GM12878 (cell line): ENCODE results near the gene ADGRD1.

Experiments used
- HDAC6 ChIP-seq: fragments of 200-600 bp; sonication (generic); IDR thresholded peaks from one replicate; pipeline ENCODE4 v1.8.0; 2017; ENCODE audit warnings: antibody characterized with exemption; ENCODE audit not compliant: unreplicated experiment
- POLR2A ChIP-seq: IDR thresholded peaks from 2 replicates; pipeline ENCODE4 v1.6.1; 2011; ENCODE audit warnings: low read depth, mild to moderate bottlenecking, low read length
- POLR2AphosphoS5 ChIP-seq: IDR thresholded peaks from 2 replicates; pipeline ENCODE4 v1.6.1; 2011; ENCODE audit warnings: mild to moderate bottlenecking, low read length, inconsistent platforms
- RELA ChIP-seq: fragments of 450-650 bp; IDR thresholded peaks from 2 replicates; pipeline ENCODE4 v1.8.0; 2014; ENCODE audit warnings: borderline replicate concordance; ENCODE audit not compliant: partially characterized antibody
- TAF1 ChIP-seq: IDR thresholded peaks from 2 replicates; pipeline ENCODE4 v1.6.1; 2011; ENCODE audit warnings: mild to moderate bottlenecking, low read depth, low read length, borderline replicate concordance
- ZBTB4 ChIP-seq: fragments of 450-650 bp; formaldehyde crosslinking; IDR thresholded peaks from 2 replicates; pipeline ENCODE4 v1.4.0; 2022; ENCODE audit warnings: mild to moderate bottlenecking, moderate library complexity
- ZNF217 ChIP-seq: fragments of 450-650 bp; IDR thresholded peaks from 2 replicates; pipeline ENCODE4 v1.6.1; 2017; ENCODE audit warnings: antibody characterized with exemption, mild to moderate bottlenecking
- ZZZ3 ChIP-seq: IDR thresholded peaks from 2 replicates; pipeline ENCODE4 v1.6.1; 2011; ENCODE audit warnings: low read depth; ENCODE audit not compliant: control insufficient read depth, insufficient read length
- TF ChIP-seq, protein P1 (sequence below): IDR thresholded peaks from 2 replicates; pipeline ENCODE4 v1.6.1; 2011; ENCODE audit warnings: low read depth, low read length, improper control_type of control experiment, borderline replicate concordance
- TF ChIP-seq, protein P2 (sequence below): IDR thresholded peaks from 2 replicates; pipeline ENCODE4 v1.6.1; 2012; ENCODE audit warnings: improper control_type of control experiment, low read depth, low read length; ENCODE audit not compliant: insufficient replicate concordance

GRCh38 chr12:131118371-131118770 is 164.7 kb downstream of the ADGRD1 start:
- TF ChIP-seq ZZZ3 (no peak), POLR2AphosphoS5 (no peak), HDAC6 (no peak), ZBTB4 (CRISPR knock-in tag) (no peak), POLR2A (no peak), TAF1 (no peak), RELA (no peak), ZNF217 (no peak)
- TF ChIP-seq, protein P1, sequence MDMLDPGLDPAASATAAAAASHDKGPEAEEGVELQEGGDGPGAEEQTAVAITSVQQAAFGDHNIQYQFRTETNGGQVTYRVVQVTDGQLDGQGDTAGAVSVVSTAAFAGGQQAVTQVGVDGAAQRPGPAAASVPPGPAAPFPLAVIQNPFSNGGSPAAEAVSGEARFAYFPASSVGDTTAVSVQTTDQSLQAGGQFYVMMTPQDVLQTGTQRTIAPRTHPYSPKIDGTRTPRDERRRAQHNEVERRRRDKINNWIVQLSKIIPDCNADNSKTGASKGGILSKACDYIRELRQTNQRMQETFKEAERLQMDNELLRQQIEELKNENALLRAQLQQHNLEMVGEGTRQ: no peak
- TF ChIP-seq, protein P2, sequence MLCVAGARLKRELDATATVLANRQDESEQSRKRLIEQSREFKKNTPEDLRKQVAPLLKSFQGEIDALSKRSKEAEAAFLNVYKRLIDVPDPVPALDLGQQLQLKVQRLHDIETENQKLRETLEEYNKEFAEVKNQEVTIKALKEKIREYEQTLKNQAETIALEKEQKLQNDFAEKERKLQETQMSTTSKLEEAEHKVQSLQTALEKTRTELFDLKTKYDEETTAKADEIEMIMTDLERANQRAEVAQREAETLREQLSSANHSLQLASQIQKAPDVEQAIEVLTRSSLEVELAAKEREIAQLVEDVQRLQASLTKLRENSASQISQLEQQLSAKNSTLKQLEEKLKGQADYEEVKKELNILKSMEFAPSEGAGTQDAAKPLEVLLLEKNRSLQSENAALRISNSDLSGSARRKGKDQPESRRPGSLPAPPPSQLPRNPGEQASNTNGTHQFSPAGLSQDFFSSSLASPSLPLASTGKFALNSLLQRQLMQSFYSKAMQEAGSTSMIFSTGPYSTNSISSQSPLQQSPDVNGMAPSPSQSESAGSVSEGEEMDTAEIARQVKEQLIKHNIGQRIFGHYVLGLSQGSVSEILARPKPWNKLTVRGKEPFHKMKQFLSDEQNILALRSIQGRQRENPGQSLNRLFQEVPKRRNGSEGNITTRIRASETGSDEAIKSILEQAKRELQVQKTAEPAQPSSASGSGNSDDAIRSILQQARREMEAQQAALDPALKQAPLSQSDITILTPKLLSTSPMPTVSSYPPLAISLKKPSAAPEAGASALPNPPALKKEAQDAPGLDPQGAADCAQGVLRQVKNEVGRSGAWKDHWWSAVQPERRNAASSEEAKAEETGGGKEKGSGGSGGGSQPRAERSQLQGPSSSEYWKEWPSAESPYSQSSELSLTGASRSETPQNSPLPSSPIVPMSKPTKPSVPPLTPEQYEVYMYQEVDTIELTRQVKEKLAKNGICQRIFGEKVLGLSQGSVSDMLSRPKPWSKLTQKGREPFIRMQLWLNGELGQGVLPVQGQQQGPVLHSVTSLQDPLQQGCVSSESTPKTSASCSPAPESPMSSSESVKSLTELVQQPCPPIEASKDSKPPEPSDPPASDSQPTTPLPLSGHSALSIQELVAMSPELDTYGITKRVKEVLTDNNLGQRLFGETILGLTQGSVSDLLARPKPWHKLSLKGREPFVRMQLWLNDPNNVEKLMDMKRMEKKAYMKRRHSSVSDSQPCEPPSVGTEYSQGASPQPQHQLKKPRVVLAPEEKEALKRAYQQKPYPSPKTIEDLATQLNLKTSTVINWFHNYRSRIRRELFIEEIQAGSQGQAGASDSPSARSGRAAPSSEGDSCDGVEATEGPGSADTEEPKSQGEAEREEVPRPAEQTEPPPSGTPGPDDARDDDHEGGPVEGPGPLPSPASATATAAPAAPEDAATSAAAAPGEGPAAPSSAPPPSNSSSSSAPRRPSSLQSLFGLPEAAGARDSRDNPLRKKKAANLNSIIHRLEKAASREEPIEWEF: no peak
